CD4-positive, alpha-beta T cell (primary cell): ENCODE measurements around the gene DPYSL4. TPM values are rescaled to one million over a fixed set of nuclear protein-coding genes. Genes with fewer than 3 reads are reported as not detected.

Experiments
- ATAC-seq: fragments of 200-7000 bp; cut with Tn5 transposase; one replicate; pipeline ENCODE4 v1.10.0; 2022; ENCODE audit warnings: mild to moderate bottlenecking; ENCODE audit not compliant: poor library complexity
- CTCF ChIA-PET: fragments of 350-600 bp; sonication (Branson Sonifier 250); formaldehyde crosslinking; loops from one replicate; lab custom pipeline; 2021; ENCODE audit warnings: antibody characterized with exemption, inconsistent platforms; lab: Charles Lee
- POLR2A ChIA-PET: fragments of 350-600 bp; sonication (Branson Sonifier 250); formaldehyde crosslinking; loops from one replicate; lab custom pipeline; 2021; ENCODE audit warnings: antibody characterized with exemption, inconsistent platforms; lab: Charles Lee
- DNase-seq, 14 experiments: peaks; one replicate each; pipeline ENCODE4 v3.0.0-alpha.2; 2013 to 2020; ENCODE audit warnings: mixed read lengths in 2 of 14
- H3K27ac ChIP-seq, 2 donors: one replicate each; pipeline versions ENCODE4 v1.5.1 to v1.7.0; 2013; ENCODE audit warnings: low read length in 2 of 2, low read depth in 1 of 2, mild to moderate bottlenecking in 1 of 2
- H3K27me3 ChIP-seq, 2 experiments: 1 replicate in 1 of 2; 2 replicates in 1 of 2; pipeline versions ENCODE4 v1.6.1 to v1.7.0; 2013; ENCODE audit warnings: low read length in 2 of 2, control low read depth in 1 of 2, mild to moderate bottlenecking in 1 of 2, moderate library complexity in 1 of 2; ENCODE audit not compliant: insufficient read depth in 2 of 2, control insufficient read depth in 1 of 2
- H3K36me3 ChIP-seq: one replicate; pipeline ENCODE4 v1.6.1; 2013; ENCODE audit warnings: low read length, control low read depth; ENCODE audit not compliant: insufficient read depth
- H3K4me1 ChIP-seq: one replicate; pipeline ENCODE4 v1.6.1; 2013; ENCODE audit warnings: low read length, control low read depth; ENCODE audit not compliant: insufficient read depth
- H3K4me3 ChIP-seq: one replicate; pipeline ENCODE4 v1.5.1; 2013; ENCODE audit warnings: mild to moderate bottlenecking, low read length, moderate library complexity
- H3K9me3 ChIP-seq, 2 experiments: 1 replicate in 1 of 2; 2 replicates in 1 of 2; pipeline versions ENCODE4 v1.6.1 to v1.7.0; 2013; ENCODE audit warnings: low read length in 2 of 2, mild to moderate bottlenecking in 2 of 2, control low read depth in 1 of 2, moderate library complexity in 1 of 2; ENCODE audit not compliant: control insufficient read depth in 1 of 2, insufficient read depth in 1 of 2
- H3K27ac Mint-ChIP-seq: one replicate; pipeline ENCODE4 v1.8.0; 2020; ENCODE audit warnings: mixed read lengths
- H3K27me3 Mint-ChIP-seq: one replicate; pipeline ENCODE4 v1.8.0; 2021; ENCODE audit warnings: mixed read lengths
- H3K36me3 Mint-ChIP-seq: one replicate; pipeline ENCODE4 v1.8.0; 2021; ENCODE audit warnings: low read depth, mixed read lengths
- H3K4me1 Mint-ChIP-seq: one replicate; pipeline ENCODE4 v1.8.0; 2021; ENCODE audit warnings: low read depth, mixed read lengths
- H3K4me3 Mint-ChIP-seq: one replicate; pipeline ENCODE4 v1.8.0; 2020; ENCODE audit warnings: mild to moderate bottlenecking, mixed read lengths
- H3K9me3 Mint-ChIP-seq: one replicate; pipeline ENCODE4 v1.8.0; 2020; ENCODE audit warnings: mixed read lengths
- intact Hi-C, 2 experiments: fragments of 100-400 bp; cut with DNase I in 1 of 2; cut with micrococcal nuclease in 1 of 2; formaldehyde crosslinking; loops; one replicate each; pipeline versions ENCODE4 v1.15.1 to v1.9.0; 2023 to 2025; cut with DNase I, micrococcal nuclease
- total RNA-seq, 174 experiments: library from RNA in 2 of 174; stranded (reverse) in 2 of 174; gene quantifications; one replicate each; pipeline ENCODE4 v1.2.3 and lab custom pipeline; 2021 to 2026
- TF ChIP-seq, protein P1 (sequence below): fragments of 200-600 bp; IDR thresholded peaks from one replicate; pipeline ENCODE4 v1.8.0; 2022; ENCODE audit warnings: antibody characterized with exemption, mild to moderate bottlenecking

DPYSL4 gene
- total RNA-seq, 2 experiments from 2014 or later: 0.64 to 0.96 TPM

GRCh38 chr10:132205650-132206376, 19.1 kb downstream of the DPYSL4 start:
- Histone ChIP-seq H3K9me3 (peaks cover 0 to 4% of the 10 kb centered on the region in 2 experiments), H3K36me3 (no peaks in the 10 kb centered on the region), H3K27me3 (no peaks in the 10 kb centered on the region), H3K27ac (no peak overlapping the region), H3K4me1 (no peaks in the 10 kb centered on the region), H3K4me3 (no peak overlapping the region)
- ChIA-PET CTCF (no interaction called here), POLR2A (no interaction called here)
- intact Hi-C loops: no loop called here
- H3K36me3 Mint-ChIP-seq: no peaks in the 10 kb centered on the region
- no peaks in the 10 kb centered on the region for H3K9me3 Mint-ChIP-seq
- no peak overlapping the region for H3K4me3 Mint-ChIP-seq
- ATAC-seq (no peak), DNase-seq (no peak)
- no peaks in the 10 kb centered on the region for H3K4me1 Mint-ChIP-seq
- H3K27ac Mint-ChIP-seq: no peak overlapping the region
- TF ChIP-seq, protein P1, sequence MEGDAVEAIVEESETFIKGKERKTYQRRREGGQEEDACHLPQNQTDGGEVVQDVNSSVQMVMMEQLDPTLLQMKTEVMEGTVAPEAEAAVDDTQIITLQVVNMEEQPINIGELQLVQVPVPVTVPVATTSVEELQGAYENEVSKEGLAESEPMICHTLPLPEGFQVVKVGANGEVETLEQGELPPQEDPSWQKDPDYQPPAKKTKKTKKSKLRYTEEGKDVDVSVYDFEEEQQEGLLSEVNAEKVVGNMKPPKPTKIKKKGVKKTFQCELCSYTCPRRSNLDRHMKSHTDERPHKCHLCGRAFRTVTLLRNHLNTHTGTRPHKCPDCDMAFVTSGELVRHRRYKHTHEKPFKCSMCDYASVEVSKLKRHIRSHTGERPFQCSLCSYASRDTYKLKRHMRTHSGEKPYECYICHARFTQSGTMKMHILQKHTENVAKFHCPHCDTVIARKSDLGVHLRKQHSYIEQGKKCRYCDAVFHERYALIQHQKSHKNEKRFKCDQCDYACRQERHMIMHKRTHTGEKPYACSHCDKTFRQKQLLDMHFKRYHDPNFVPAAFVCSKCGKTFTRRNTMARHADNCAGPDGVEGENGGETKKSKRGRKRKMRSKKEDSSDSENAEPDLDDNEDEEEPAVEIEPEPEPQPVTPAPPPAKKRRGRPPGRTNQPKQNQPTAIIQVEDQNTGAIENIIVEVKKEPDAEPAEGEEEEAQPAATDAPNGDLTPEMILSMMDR: no peak
- H3K27me3 Mint-ChIP-seq: no peaks in the 10 kb centered on the region

- POLR2A ChIA-PET: no interaction called here
- peaks cover 0 to 5% of the 10 kb centered on the region in 2 experiments for H3K9me3 ChIP-seq
- no peak overlapping the region for H3K27ac Mint-ChIP-seq
These were observed 19.6 kb downstream of the DPYSL4 start for GRCh38 chr10:132206377-132206745.

GRCh38 chr10:132206806-132207535, 20.2 kb downstream of the DPYSL4 start:
- H3K36me3 ChIP-seq: peaks cover 1% of the 10 kb centered on the region
- H3K4me1 ChIP-seq: no peaks in the 10 kb centered on the region
- no peak overlapping the region for H3K4me3 Mint-ChIP-seq
- H3K27ac ChIP-seq: no peak overlapping the region
- ATAC-seq (no peak), DNase-seq (no peak)
- H3K4me3 ChIP-seq: no peak overlapping the region
- POLR2A ChIA-PET: interaction anchor here (0.6 kb wide), 1 partner anchor 89 kb away, joined by 3 read pairs; no protein-coding TSS in a partner anchor
- H3K36me3 Mint-ChIP-seq: peaks cover under 1% of the 10 kb centered on the region
- CTCF ChIA-PET: no interaction called here
- intact Hi-C loops: no loop called here
- no peaks in the 10 kb centered on the region for H3K27me3 ChIP-seq
- H3K4me1 Mint-ChIP-seq: no peaks in the 10 kb centered on the region
- TF ChIP-seq, protein P1: no peak
- peaks cover 0 to 5% of the 10 kb centered on the region in 2 experiments for H3K9me3 ChIP-seq
- H3K9me3 Mint-ChIP-seq: no peaks in the 10 kb centered on the region
- no peak overlapping the region for H3K27ac Mint-ChIP-seq
- no peaks in the 10 kb centered on the region for H3K27me3 Mint-ChIP-seq

More at GRCh38 chr10:132206377-132206745, 19.6 kb downstream of the DPYSL4 start:
- Mint-ChIP-seq H3K36me3 (no peaks in the 10 kb centered on the region), H3K9me3 (no peaks in the 10 kb centered on the region), H3K4me1 (no peaks in the 10 kb centered on the region), H3K27me3 (no peaks in the 10 kb centered on the region), H3K4me3 (no peak overlapping the region)
- H3K36me3 ChIP-seq: no peaks in the 10 kb centered on the region
- H3K4me1 ChIP-seq: no peaks in the 10 kb centered on the region
- ATAC-seq (no peak), DNase-seq (no peak)
- CTCF ChIA-PET: no interaction called here
- H3K27me3 ChIP-seq: no peaks in the 10 kb centered on the region
- intact Hi-C loops: no loop called here
- TF ChIP-seq, protein P1: no peak
- no peak overlapping the region for H3K4me3 ChIP-seq
- H3K27ac ChIP-seq: no peak overlapping the region
